Gastroesophageal sphincter (tissue), 4 donors: ENCODE measurements around the gene NAA80. TPM values are rescaled to one million over a fixed set of nuclear protein-coding genes. Genes with fewer than 3 reads are reported as not detected.

Experiments
- ATAC-seq: fragments of 150-250 bp; one replicate; pipeline ENCODE4 v1.9.1; 2016; ENCODE audit warnings: mild to moderate bottlenecking, moderate library complexity
- H3K27ac ChIP-seq, 4 donors: fragments of 200-600 bp; sonication (generic) in 3 of 4; 1 replicate in 3 of 4; 2 replicates in 1 of 4; pipeline ENCODE4 v1.5.1; 2016 to 2019
- H3K27me3 ChIP-seq: fragments of 200-600 bp; sonication (generic); one replicate; pipeline ENCODE4 v1.5.1; 2019
- H3K36me3 ChIP-seq, 2 donors: fragments of 200-600 bp; sonication (generic); one replicate each; pipeline ENCODE4 v1.5.1; 2019; ENCODE audit warnings: control low read depth in 1 of 2
- H3K4me1 ChIP-seq, 3 donors: fragments of 200-600 bp; sonication (generic); 1 replicate in 2 of 3; 2 replicates in 1 of 3; pipeline ENCODE4 v1.5.1; 2016 to 2019; ENCODE audit warnings: control low read depth in 2 of 3
- H3K4me3 ChIP-seq, 2 donors: fragments of 200-600 bp; sonication (generic); one replicate each; pipeline ENCODE4 v1.5.1; 2019; ENCODE audit warnings: mild to moderate bottlenecking in 1 of 2, moderate library complexity in 1 of 2
- H3K9me3 ChIP-seq, 3 donors: fragments of 200-600 bp; sonication (generic); one replicate each; pipeline ENCODE4 v1.5.1; 2017 to 2019; ENCODE audit warnings: control low read depth in 2 of 3
- CTCF ChIP-seq, 4 experiments: fragments of 200-600 bp in 2 of 4; fragments of 450-650 bp in 2 of 4; sonication (generic) in 1 of 4; IDR thresholded peaks; one replicate each; pipeline ENCODE4 v1.5.1; 2017 to 2019; ENCODE audit warnings: antibody characterized with exemption in 4 of 4, mild to moderate bottlenecking in 2 of 4, moderate library complexity in 2 of 4
- EP300 ChIP-seq: sonication (generic); formaldehyde crosslinking; IDR thresholded peaks from one replicate; pipeline ENCODE4 v1.6.1; 2017; ENCODE audit warnings: antibody characterized with exemption, mild to moderate bottlenecking
- POLR2A ChIP-seq, 2 donors: fragments of 450-650 bp; IDR thresholded peaks; one replicate each; pipeline ENCODE4 v1.6.1; 2017; ENCODE audit warnings: antibody characterized with exemption in 2 of 2, mild to moderate bottlenecking in 2 of 2, moderate library complexity in 1 of 2
- POLR2AphosphoS5 ChIP-seq: sonication (generic); formaldehyde crosslinking; IDR thresholded peaks from one replicate; pipeline ENCODE4 v1.6.1; 2017; ENCODE audit warnings: antibody characterized with exemption
- WGBS, 2 donors: methylation state at CpG; one replicate each; pipeline ENCODE4 v1.1.5; 2018; ENCODE audit warnings: low coverage in 1 of 2; 5-methylcytosine and 5-hydroxymethylcytosine counted together
- total RNA-seq, 4 donors: library from RNA; depleted of rRNA; stranded (reverse); fragments of >200 nt; gene quantifications; one replicate each; pipeline ENCODE4 v1.1.0, GENCODE V29; 2016

The NAA80 gene
- total RNA-seq, 4 donors from 2014 or later = 4.2 to 12.3 (median 7.9) TPM

- Histone ChIP-seq H3K9me3 (no peaks in the 10 kb centered on the region), H3K27me3 (peaks cover 26% of the 10 kb centered on the region), H3K4me3 (peak overlapping the region in 1 of 2 donors; percentile 68), H3K27ac (peak overlapping the region in 3 of 4 donors; percentile 95 to 100 (median 98)), H3K36me3 (peaks cover 0 to 20% of the 10 kb centered on the region in 2 donors), H3K4me1 (peaks cover 0 to 97% (median 33%) of the 10 kb centered on the region in 3 donors)
- ATAC-seq = no peak
- TF ChIP-seq EP300 (no peak), POLR2AphosphoS5 (no peak), CTCF (IDR thresholded peaks at IDR 0.05) (no peak), POLR2A (IDR thresholded peaks at IDR 0.05) (no peak)
- 81 to 100% methylated on average over 1 to 3 of the region's 10 CpGs for WGBS, 2 donors
Measured at GRCh38 chr3:50271314-50271936, 27.8 kb downstream of the NAA80 start.

GRCh38 chr3:50270422-50271224 is 28.6 kb downstream of the NAA80 start:
- H3K4me3 ChIP-seq = peak overlapping the region in 1 of 2 donors; percentile 68
- no peaks in the 10 kb centered on the region for H3K9me3 ChIP-seq
- 60% methylated on average over 1 of the region's 19 CpGs; no CpG with 5 or more reads in 1 of the 2 donors for WGBS, 2 donors
- peak overlapping the region in 3 of 4 donors; percentile 95 to 100 (median 98) for H3K27ac ChIP-seq
- peaks cover 0 to 97% (median 41%) of the 10 kb centered on the region in 3 donors for H3K4me1 ChIP-seq
- peaks cover 18% of the 10 kb centered on the region for H3K27me3 ChIP-seq
- H3K36me3 ChIP-seq = peaks cover 0 to 12% of the 10 kb centered on the region in 2 donors
- TF ChIP-seq POLR2A (IDR thresholded peaks at IDR 0.05) = no peak
- peak; percentile 27 for TF ChIP-seq POLR2AphosphoS5
- ATAC-seq = no peak

- TF ChIP-seq POLR2AphosphoS5 = no peak
- no peak for TF ChIP-seq EP300
- no peak for TF ChIP-seq CTCF (IDR thresholded peaks at IDR 0.05)
- no peak for TF ChIP-seq POLR2A (IDR thresholded peaks at IDR 0.05)
- peak overlapping the region in 3 of 4 donors; percentile 95 to 100 (median 98) for H3K27ac ChIP-seq
- no CpG with 5 or more reads among the region's 8 CpGs for WGBS, 2 donors
- peaks cover 0 to 6% of the 10 kb centered on the region in 2 donors for H3K36me3 ChIP-seq
- ATAC-seq = no peak
- peak overlapping the region in 1 of 2 donors; percentile 68 for H3K4me3 ChIP-seq
- H3K27me3 ChIP-seq = peaks cover 12% of the 10 kb centered on the region
- H3K4me1 ChIP-seq = peaks cover 0 to 97% (median 47%) of the 10 kb centered on the region in 3 donors
- H3K9me3 ChIP-seq = no peaks in the 10 kb centered on the region
Measured at GRCh38 chr3:50269977-50270413, 29.2 kb downstream of the NAA80 start.

- Histone ChIP-seq H3K9me3 (no peaks in the 10 kb centered on the region), H3K4me3 (peak overlapping the region; percentile 7 to 68), H3K4me1 (peaks cover 0 to 97% (median 48%) of the 10 kb centered on the region in 3 donors), H3K27ac (peak overlapping the region; percentile 16 to 100 (median 96)), H3K27me3 (peaks cover 6% of the 10 kb centered on the region), H3K36me3 (peaks cover 0 to under 1% of the 10 kb centered on the region in 2 donors)
- no peak for ATAC-seq
- no CpG with 5 or more reads among the region's 4 CpGs for whole genome bisulfite sequencing, 2 donors
- no peak for TF ChIP-seq EP300
- TF ChIP-seq CTCF (IDR thresholded peaks at IDR 0.05) = no peak
- no peak for TF ChIP-seq POLR2AphosphoS5
- TF ChIP-seq POLR2A (IDR thresholded peaks at IDR 0.05) = no peak
Measured at GRCh38 chr3:50269460-50269859, 29.7 kb downstream of the NAA80 start.

GRCh38 chr3:50268703-50269451 is 30.3 kb downstream of the NAA80 start, which contains the start of gene SEMA3B:
Gene SEMA3B, plus strand, starts transcription at chr3:50269147. Its CDS starts 94 bp downstream, at chr3:50269241.
- TF ChIP-seq EP300 (no peak), POLR2AphosphoS5 (peak; percentile 88), CTCF (IDR thresholded peaks at IDR 0.05) (no peak)
- no peaks in the 10 kb centered on the region for H3K9me3 ChIP-seq
- ATAC-seq = peak; percentile 15

More at GRCh38 chr3:50268703-50269451, 30.3 kb downstream of the NAA80 start, which contains the start of gene SEMA3B:
- Histone ChIP-seq H3K27me3 (peaks cover 5% of the 10 kb centered on the region), H3K4me1 (peaks cover 0 to 97% (median 48%) of the 10 kb centered on the region in 3 donors), H3K36me3 (no peaks in the 10 kb centered on the region), H3K4me3 (peak within 1 kb of the TSS; percentile 7 to 68), H3K27ac (peak within 1 kb of the TSS; percentile 95 to 100 (median 98))
- 47% methylated on average over 7 of the region's 21 CpGs; no CpG with 5 or more reads in 1 of the 2 donors for WGBS, 2 donors
